ENCODE data around the gene SYT13.

SYT13 gene

GRCh38 chr11:45215098-45215865 lies 70.9 kb downstream of the SYT13 start:
- no peak for DNase-seq

DNA sequence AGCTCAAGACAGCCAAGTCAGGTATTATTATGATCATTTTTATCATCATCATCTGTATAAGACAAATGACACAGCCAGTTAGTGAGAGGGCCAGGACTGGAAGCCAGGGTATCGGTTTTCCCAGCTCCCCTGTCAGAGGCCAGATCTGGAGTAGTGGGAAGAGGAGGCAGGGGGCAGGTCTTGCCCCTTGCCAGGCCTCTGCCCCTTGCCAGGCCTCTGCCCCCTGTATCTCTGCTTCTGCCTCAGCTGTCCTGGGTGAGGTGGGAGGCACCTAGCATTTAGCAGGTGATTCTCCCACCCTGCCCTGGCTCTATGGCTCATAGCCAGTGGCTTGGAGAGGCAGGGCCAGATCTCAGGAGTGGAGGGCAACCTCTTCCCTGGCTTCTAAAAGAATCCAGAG lies 72.4 kb downstream of the SYT13 start:
- no peak for DNase-seq

DNA sequence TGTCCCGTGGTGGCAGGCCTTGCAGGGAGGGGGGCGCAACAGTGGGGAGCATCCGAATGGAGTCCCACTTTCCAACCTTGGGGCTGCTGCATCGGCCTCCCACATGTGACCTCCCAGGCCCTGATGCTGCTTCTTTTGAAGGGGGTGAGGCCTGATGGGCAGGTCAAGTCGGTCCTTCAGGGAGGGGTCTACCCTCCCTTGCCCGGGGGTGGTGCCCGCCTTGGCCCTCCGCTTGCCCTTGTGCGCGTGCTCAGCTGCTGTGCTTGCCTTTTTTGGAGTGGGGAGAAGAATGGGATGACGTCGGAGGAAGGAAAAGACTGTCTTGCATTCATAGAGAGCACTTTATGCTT lies 72.8 kb downstream of the SYT13 start:
- no peak for DNase-seq

DNA sequence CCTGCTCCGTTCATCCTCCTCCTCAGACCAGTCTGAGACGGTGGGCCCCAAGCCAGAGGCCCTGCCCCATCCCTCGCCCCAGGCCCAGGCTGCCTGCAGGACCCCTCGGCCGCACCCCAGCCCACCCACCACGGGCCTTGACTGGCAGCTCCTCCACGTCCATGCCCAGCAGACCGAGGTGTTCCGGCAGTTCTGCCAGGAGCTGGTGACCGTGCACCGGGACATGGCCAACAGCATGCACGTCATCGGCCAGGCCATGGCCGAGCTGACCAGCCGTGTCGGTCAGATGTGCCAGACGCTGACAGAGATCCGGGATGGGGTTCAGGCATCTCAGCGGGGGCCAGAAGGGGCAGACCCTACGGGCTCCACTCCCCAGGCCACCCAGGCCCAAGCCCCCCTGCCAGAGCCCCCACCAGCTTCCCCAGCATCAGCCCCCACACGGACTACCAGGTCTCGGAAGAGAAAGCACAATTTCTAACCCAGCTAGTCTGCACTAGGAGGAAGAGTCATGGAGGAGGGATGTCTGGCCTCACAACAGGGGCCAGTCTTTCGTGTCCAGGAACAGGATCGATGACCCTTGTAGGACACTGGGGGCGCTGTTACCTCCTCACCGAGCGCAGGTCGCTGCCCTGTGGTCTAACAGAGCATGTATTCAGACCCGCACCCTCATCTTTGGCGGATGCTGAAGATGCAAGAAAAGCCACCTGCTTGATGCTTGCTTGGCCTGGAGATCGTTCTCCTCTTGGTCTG lies 73.4 kb downstream of the SYT13 start:
- no peak for DNase-seq

- no peak for DNase-seq
These were observed 74.4 kb downstream of the SYT13 start for GRCh38 chr11:45211732-45212131.

GRCh38 chr11:45210846-45211245 lies 75.3 kb downstream of the SYT13 start:
- DNase-seq, result no peak

GRCh38 chr11:45209891-45210699 lies 76.0 kb downstream of the SYT13 start:
- peak; percentile 15 for DNase-seq

GRCh38 chr11:45209000-45209879 lies 76.9 kb downstream of the SYT13 start:
- DNase-seq, result no peak

- no peak for DNase-seq
These were observed 78.0 kb downstream of the SYT13 start for GRCh38 chr11:45208135-45208534.

GRCh38 chr11:45205978-45206377 lies 80.2 kb downstream of the SYT13 start:
- DNase-seq, result no peak

- no peak for DNase-seq
These were observed 81.4 kb downstream of the SYT13 start for GRCh38 chr11:45204761-45205160.

DNA sequence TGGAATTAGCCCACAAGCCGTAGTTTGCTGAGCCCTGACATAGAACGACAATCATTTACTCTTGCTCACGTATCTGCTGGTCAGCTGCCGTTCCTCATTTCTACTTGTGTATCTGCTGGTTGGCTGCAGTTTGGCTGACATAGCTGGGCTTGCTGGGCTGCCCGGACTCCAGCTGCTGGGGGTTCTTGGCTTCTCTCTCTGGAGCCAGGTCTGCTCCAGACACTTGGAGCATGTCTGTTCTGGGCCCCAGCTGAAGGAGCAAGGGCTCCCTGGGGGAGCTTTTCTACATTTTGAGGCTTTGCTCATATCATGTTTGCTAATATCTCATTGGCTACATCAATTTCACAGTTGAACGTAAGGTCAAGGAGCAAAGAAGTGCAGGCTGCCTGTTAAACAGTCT lies 92.4 kb downstream of the SYT13 start:
- DNase-seq, result no peak
